Kidney epithelial cell (primary cell): ENCODE measurements around the gene FZD7. TPM values are rescaled to one million over a fixed set of nuclear protein-coding genes. Genes with fewer than 3 reads are reported as not detected.

Experiments
- DNase-seq: peaks from one replicate; pipeline ENCODE4 v3.0.0-alpha.2; 2010; ENCODE audit warnings: low read depth
- H3K27me3 ChIP-seq: 2 replicates; pipeline ENCODE4 v1.6.0; 2011; ENCODE audit warnings: low read length; ENCODE audit not compliant: control insufficient read depth, insufficient read depth
- H3K36me3 ChIP-seq: 2 replicates; pipeline ENCODE4 v1.5.1; 2011; ENCODE audit warnings: low read length; ENCODE audit not compliant: control insufficient read depth, insufficient read depth
- H3K4me3 ChIP-seq: 2 replicates; pipeline ENCODE4 v1.5.1; 2011; ENCODE audit warnings: low read depth, mild to moderate bottlenecking, control low read depth, low read length
- total RNA-seq: library from RNA; depleted of rRNA; stranded (reverse); fragments of >200 nt; gene quantifications from 2 replicates; pipeline ENCODE4 v1.2.3, GENCODE V29; 2015
- TF ChIP-seq, protein P1 (sequence below): IDR thresholded peaks from 2 replicates; pipeline ENCODE4 v1.5.1; 2011; ENCODE audit warnings: mild to moderate bottlenecking, moderate library complexity, low read length, control low read depth, inconsistent platforms; ENCODE audit not compliant: insufficient read depth, poor library complexity, severe bottlenecking

Gene FZD7
- total RNA-seq, 1 donor from 2014 or later, result 13.5 TPM

GRCh38 chr2:202007015-202007982, 26.4 kb upstream of the FZD7 start:
- H3K4me3 ChIP-seq, result no peak overlapping the region
- DNase-seq, result no peak
- no peaks in the 10 kb centered on the region for H3K27me3 ChIP-seq
- H3K36me3 ChIP-seq, result no peaks in the 10 kb centered on the region
- TF ChIP-seq, protein P1, sequence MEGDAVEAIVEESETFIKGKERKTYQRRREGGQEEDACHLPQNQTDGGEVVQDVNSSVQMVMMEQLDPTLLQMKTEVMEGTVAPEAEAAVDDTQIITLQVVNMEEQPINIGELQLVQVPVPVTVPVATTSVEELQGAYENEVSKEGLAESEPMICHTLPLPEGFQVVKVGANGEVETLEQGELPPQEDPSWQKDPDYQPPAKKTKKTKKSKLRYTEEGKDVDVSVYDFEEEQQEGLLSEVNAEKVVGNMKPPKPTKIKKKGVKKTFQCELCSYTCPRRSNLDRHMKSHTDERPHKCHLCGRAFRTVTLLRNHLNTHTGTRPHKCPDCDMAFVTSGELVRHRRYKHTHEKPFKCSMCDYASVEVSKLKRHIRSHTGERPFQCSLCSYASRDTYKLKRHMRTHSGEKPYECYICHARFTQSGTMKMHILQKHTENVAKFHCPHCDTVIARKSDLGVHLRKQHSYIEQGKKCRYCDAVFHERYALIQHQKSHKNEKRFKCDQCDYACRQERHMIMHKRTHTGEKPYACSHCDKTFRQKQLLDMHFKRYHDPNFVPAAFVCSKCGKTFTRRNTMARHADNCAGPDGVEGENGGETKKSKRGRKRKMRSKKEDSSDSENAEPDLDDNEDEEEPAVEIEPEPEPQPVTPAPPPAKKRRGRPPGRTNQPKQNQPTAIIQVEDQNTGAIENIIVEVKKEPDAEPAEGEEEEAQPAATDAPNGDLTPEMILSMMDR, result peak; percentile 30

GRCh38 chr2:202007983-202008354, 25.7 kb upstream of the FZD7 start:
- TF ChIP-seq, protein P1, result no peak
- no peaks in the 10 kb centered on the region for H3K36me3 ChIP-seq
- H3K4me3 ChIP-seq, result no peak overlapping the region
- DNase-seq, result no peak
- H3K27me3 ChIP-seq, result no peaks in the 10 kb centered on the region

- DNase-seq, result no peak
- H3K4me3 ChIP-seq, result no peak overlapping the region
- no peaks in the 10 kb centered on the region for H3K36me3 ChIP-seq
- TF ChIP-seq, protein P1, result no peak
- no peaks in the 10 kb centered on the region for H3K27me3 ChIP-seq
Measured at GRCh38 chr2:202009019-202009481, 24.6 kb upstream of the FZD7 start.

GRCh38 chr2:202009581-202009980, 24.1 kb upstream of the FZD7 start:
- no peak for DNase-seq
- TF ChIP-seq, protein P1, result no peak
- H3K27me3 ChIP-seq, result no peaks in the 10 kb centered on the region
- H3K36me3 ChIP-seq, result no peaks in the 10 kb centered on the region
- no peak overlapping the region for H3K4me3 ChIP-seq

DNA sequence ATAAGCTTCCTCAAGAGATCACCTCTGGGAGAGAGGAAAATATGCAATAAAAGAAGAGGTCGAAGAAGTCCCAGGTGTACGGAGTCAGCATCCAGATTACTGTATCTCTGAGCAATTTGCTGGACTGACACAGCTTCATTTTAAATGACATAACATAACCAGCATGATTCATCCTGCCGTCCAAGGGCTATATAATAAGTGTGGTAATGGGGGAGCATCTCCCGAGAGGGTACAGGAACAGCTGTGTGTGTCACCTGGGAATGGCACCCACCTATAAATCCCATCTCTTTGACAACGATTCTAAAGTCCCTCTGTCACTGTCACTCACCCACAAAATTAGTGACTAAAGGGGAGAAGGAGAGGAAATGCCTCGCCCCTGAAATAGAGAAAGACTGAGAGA, 19.3 kb upstream of the FZD7 start:
- no peaks in the 10 kb centered on the region for H3K27me3 ChIP-seq
- DNase-seq, result no peak
- no peaks in the 10 kb centered on the region for H3K36me3 ChIP-seq
- H3K4me3 ChIP-seq, result no peak overlapping the region
- TF ChIP-seq, protein P1, result no peak

DNA sequence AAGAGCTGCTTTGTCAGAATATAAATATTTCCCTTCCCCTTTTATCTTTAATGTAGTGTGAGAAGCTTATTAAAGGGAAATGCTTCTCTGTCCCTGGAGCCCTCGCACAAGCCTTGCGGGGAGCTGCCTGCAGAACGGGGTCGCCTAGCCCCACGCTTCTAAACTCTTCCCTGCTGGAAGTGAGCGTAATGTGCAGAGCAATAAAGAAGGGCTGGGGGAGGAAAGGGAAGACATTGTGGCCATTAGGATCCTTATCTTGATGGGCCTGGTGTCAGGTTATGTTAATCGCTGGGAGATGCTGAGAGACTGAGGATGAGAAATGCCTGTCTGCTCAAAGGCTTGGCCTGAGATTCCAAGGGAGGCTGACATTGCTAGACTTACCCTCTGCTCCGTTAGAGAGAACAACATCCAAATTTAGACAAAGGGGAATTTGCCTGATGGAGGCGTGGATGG, 18.9 kb upstream of the FZD7 start:
- TF ChIP-seq, protein P1, result no peak
- Histone ChIP-seq H3K4me3 (no peak overlapping the region), H3K27me3 (no peaks in the 10 kb centered on the region), H3K36me3 (no peaks in the 10 kb centered on the region)
- no peak for DNase-seq
